Mammary epithelial cell (primary cell): ENCODE measurements around the gene PANK2.

ENCODE experiments used
- CTCF ChIP-seq, 2 donors: IDR thresholded peaks in 1 of 2; conservative IDR thresholded peaks in 1 of 2; 2 replicates each; pipeline ENCODE4 v1.5.1; 2011 to 2012; ENCODE audit warnings: inconsistent platforms in 2 of 2, low read length in 2 of 2, mild to moderate bottlenecking in 2 of 2, control low read depth in 1 of 2, low read depth in 1 of 2; ENCODE audit not compliant: insufficient read depth in 1 of 2; ENCODE audit errors: extremely low read depth in 1 of 2
- EZH2 ChIP-seq: IDR thresholded peaks from 2 replicates; pipeline ENCODE4 v1.6.1; 2012; ENCODE audit warnings: low read length, inconsistent platforms, borderline replicate concordance

GRCh38 chr20:3857405-3857804 is 31.8 kb upstream of the PANK2 start:
- TF ChIP-seq CTCF (conservative IDR thresholded peaks at IDR 0.05 in 1 of 2, IDR thresholded peaks at IDR 0.05 in 1 of 2; ENCODE audit: extremely low read depth in 1 of 2, insufficient read depth in 1 of 2, low read depth in 1 of 2, low read length in 2 of 2) (no peak), EZH2 (no peak)
